Right lobe of liver (tissue), 6 donors: Measurements from ENCODE around the gene TRAFD1. TPM values are rescaled to one million over a fixed set of nuclear protein-coding genes. Genes with fewer than 3 reads are reported as not detected.

Experiments used
- ATAC-seq, 4 donors: fragments of 200-7000 bp; cut with Tn5 transposase; one replicate each; pipeline ENCODE4 v1.9.1; 2020; ENCODE audit warnings: mild to moderate bottlenecking in 4 of 4, moderate library complexity in 4 of 4
- DNase-seq, 3 donors: peaks; one replicate each; pipeline ENCODE4 v3.0.0-alpha.2; 2020
- H3K27ac ChIP-seq, 3 donors: fragments of 200-600 bp; one replicate each; pipeline ENCODE4 v1.8.0; 2022
- H3K27me3 ChIP-seq, 2 donors: fragments of 200-600 bp; one replicate each; pipeline ENCODE4 v1.8.0; 2022
- H3K36me3 ChIP-seq, 4 donors: fragments of 200-600 bp; sonication (generic) in 1 of 4; one replicate each; pipeline versions ENCODE4 v1.5.1 to v1.8.0; 2017 to 2022; ENCODE audit warnings: control low read depth in 1 of 4
- H3K4me1 ChIP-seq, 4 donors: fragments of 200-600 bp; sonication (generic) in 1 of 4; one replicate each; pipeline versions ENCODE4 v1.5.1 to v1.8.0; 2017 to 2022; ENCODE audit warnings: control low read depth in 1 of 4
- H3K4me3 ChIP-seq, 3 donors: fragments of 200-600 bp; one replicate each; pipeline ENCODE4 v1.8.0; 2022
- H3K9me3 ChIP-seq, 4 donors: fragments of 200-600 bp; sonication (generic) in 1 of 4; one replicate each; pipeline versions ENCODE4 v1.5.1 to v1.8.0; 2017 to 2022; ENCODE audit warnings: control low read depth in 1 of 4
- POLR2A ChIP-seq: fragments of 450-650 bp; IDR thresholded peaks from one replicate; pipeline ENCODE4 v1.6.1; 2017; ENCODE audit warnings: antibody characterized with exemption, mild to moderate bottlenecking
- WGBS: methylation state at CpG from one replicate; pipeline ENCODE4 v1.1.6; 2018; ENCODE audit warnings: low coverage, low lambda C conversion rate; ENCODE audit not compliant: insufficient coverage; ENCODE audit errors: missing lambda C conversion rate; 5-methylcytosine and 5-hydroxymethylcytosine counted together
- intact Hi-C, 2 donors: fragments of 100-400 bp; cut with DNase I; formaldehyde crosslinking; loops; one replicate each; pipeline versions ENCODE4 v1.11.2 to v1.14.1; 2022
- total RNA-seq, 6 experiments: library from RNA; depleted of rRNA in 2 of 6; stranded (reverse); fragments of >200 nt in 2 of 6; fragmentation: NEBNext Ultra II Directional in 3 of 6; extraction: Animal tissue kit (Norgen Biotek cat#: 25700) in 3 of 6; gene quantifications; one replicate each; pipeline versions ENCODE4 v1.1.0 to v1.2.4, GENCODE V29; 2016 to 2023
- TF ChIP-seq, protein P1 (sequence below), 4 donors: fragments of 200-600 bp in 3 of 4; fragments of 450-650 bp in 1 of 4; IDR thresholded peaks; one replicate each; pipeline versions ENCODE4 v1.5.1 to v1.8.0; 2016 to 2022; ENCODE audit warnings: antibody characterized with exemption in 4 of 4, mild to moderate bottlenecking in 2 of 4
- donor health status: DM: no; HTN: yes; CAD: no.
- donor health status: DM: no; HTN: no; CAD: no.
- donor health status: DM: no; HTN: no; CAD: no.
- donor health status: DM: no; HTN: yes; CAD: no.
- donor health status: DM: no; HTN: yes; CAD: no.

The TRAFD1 gene
- total RNA-seq, 6 experiments from 2014 or later: 6.3 to 14.9 (median 10.3) TPM

DNA sequence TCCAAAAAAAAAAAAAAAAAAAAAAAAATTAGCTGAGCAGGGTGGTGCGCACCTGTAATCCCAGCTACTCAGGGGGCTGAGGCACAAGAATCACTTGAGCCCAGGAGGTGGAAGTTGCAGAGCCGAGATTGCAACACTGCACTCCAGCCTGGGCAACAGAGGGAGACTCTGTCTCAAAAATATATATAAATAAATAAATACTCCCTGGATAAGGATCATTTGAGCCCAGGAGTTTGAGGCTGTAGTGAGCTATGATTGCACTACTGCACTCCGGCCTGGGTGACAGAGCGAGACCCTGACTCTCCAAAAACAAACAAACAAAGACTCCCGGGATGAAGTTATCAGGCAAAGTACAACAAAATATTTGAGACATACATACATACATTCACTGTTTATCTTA, 13.4 kb upstream of the TRAFD1 start:
- Histone ChIP-seq H3K27ac (no peak overlapping the region), H3K4me1 (peaks cover 0 to 17% (median 3%) of the 10 kb centered on the region in 4 donors), H3K36me3 (no peaks in the 10 kb centered on the region), H3K27me3 (no peaks in the 10 kb centered on the region), H3K4me3 (no peak overlapping the region), H3K9me3 (no peaks in the 10 kb centered on the region)
- DNase-seq: no peak
- no peak for ATAC-seq
- WGBS: 73% methylated on average over 5 of the region's 5 CpGs
- intact Hi-C loops: no loop called here
- TF ChIP-seq, protein P1, sequence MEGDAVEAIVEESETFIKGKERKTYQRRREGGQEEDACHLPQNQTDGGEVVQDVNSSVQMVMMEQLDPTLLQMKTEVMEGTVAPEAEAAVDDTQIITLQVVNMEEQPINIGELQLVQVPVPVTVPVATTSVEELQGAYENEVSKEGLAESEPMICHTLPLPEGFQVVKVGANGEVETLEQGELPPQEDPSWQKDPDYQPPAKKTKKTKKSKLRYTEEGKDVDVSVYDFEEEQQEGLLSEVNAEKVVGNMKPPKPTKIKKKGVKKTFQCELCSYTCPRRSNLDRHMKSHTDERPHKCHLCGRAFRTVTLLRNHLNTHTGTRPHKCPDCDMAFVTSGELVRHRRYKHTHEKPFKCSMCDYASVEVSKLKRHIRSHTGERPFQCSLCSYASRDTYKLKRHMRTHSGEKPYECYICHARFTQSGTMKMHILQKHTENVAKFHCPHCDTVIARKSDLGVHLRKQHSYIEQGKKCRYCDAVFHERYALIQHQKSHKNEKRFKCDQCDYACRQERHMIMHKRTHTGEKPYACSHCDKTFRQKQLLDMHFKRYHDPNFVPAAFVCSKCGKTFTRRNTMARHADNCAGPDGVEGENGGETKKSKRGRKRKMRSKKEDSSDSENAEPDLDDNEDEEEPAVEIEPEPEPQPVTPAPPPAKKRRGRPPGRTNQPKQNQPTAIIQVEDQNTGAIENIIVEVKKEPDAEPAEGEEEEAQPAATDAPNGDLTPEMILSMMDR (IDR thresholded peaks at IDR 0.05): no peak
- TF ChIP-seq POLR2A: no peak

- no peaks in the 10 kb centered on the region for H3K9me3 ChIP-seq
- no peaks in the 10 kb centered on the region for H3K27me3 ChIP-seq
- H3K27ac ChIP-seq: no peak overlapping the region
- H3K36me3 ChIP-seq: no peaks in the 10 kb centered on the region
- peaks cover 0 to 13% (median under 1%) of the 10 kb centered on the region in 4 donors for H3K4me1 ChIP-seq
- WGBS: 94% methylated on average over 2 of the region's 6 CpGs
- DNase-seq (peak in 1 of 3 donors; percentile 33), ATAC-seq (no peak)
- TF ChIP-seq, protein P1 (IDR thresholded peaks at IDR 0.05): no peak
- TF ChIP-seq POLR2A: no peak
- intact Hi-C loops: no loop called here
- H3K4me3 ChIP-seq: no peak overlapping the region
These were observed 12.8 kb upstream of the TRAFD1 start for GRCh38 chr12:112112409-112113133.

DNA sequence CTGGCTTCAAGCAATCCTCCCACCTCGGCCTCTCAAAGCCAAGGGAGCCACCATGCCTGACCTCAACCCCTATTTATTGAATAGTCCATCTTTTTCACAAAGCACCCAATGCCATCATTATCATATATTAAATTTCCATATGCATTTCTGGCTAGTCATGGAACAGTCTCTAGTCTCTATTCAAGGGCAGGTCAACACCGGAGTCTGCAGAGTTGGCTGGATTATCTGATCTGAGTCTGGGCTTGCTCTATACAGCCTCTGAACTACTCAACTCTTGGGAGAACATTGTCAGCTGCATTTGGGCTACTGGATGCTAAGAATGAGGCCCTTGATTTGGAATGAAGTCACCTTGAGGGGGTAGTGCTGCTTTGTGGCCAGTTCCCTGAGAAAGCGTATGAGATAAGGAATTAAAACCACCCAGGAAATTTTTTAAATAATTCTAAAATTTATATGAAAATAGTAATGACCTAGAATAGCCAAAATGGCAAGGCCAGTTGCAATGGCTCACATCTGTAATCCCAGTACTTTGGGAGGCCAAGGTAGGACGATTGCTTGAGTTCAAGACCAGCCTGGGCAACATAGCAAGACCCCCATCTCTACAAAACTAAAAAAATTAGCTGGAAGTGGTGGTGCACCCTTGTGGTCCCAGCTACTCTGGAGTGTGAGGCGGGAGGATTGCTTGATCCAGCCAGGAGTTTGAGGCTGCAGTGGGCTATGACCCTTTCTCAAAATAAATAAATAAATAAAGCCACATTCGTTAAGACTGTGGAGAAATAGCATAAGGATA, 9.9 kb upstream of the TRAFD1 start:
- Histone ChIP-seq H3K9me3 (no peaks in the 10 kb centered on the region), H3K4me1 (peaks cover 0 to 7% (median 0%) of the 10 kb centered on the region in 4 donors), H3K4me3 (no peak overlapping the region), H3K27ac (no peak overlapping the region), H3K36me3 (no peaks in the 10 kb centered on the region), H3K27me3 (no peaks in the 10 kb centered on the region)
- TF ChIP-seq, protein P1 (IDR thresholded peaks at IDR 0.05): no peak
- TF ChIP-seq POLR2A: no peak
- WGBS: 87% methylated on average over 6 of the region's 6 CpGs
- DNase-seq (peak in 1 of 3 donors; percentile 28), ATAC-seq (no peak)
- intact Hi-C loops: no loop called here

DNA sequence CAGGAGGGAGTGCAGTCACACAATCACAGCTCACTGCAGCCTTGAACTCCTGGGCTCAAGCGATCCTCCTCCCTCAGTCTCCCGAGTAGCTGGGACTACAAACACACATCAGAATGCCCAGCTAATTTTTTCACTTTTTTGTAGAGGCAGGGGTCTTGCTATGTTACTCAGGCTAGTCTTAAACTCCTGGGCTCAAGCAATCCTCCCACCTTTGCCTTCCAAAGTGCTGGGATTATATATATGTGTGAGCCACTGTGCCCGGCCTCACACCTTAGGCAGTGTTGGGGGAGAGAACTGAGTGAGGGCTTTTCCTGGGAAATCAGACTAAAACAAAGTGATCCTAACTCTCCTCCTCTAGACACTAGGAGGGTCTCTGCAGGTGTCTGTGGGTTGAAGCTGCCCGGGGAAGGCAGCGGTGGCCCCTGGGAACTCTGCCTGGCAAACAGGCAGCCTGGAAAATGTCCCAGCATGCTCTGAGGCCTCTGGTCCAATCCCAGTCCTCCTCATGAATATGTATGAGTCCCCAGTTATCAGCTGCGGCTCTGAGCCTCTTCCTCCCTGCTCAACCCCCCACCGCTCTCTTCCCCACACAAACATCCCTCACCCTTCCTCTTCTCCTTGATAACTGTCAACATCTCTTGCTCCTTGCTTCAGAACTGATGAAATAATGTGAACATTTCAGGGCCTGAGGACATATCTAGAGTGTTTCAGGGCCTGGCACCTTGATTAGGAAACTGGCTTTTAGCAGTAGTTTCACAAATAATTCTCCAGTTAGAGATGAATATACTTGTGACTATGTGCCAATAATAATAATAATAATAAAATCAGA, 8.9 kb upstream of the TRAFD1 start:
- TF ChIP-seq POLR2A: no peak
- TF ChIP-seq, protein P1 (IDR thresholded peaks at IDR 0.05): no peak
- peak overlapping the region in 1 of 3 donors; percentile 12 for H3K4me3 ChIP-seq
- 58% methylated on average over 7 of the region's 7 CpGs for WGBS

More for the DNA sequence above, 8.9 kb upstream of the TRAFD1 start:
- intact Hi-C loops: no loop called here
- Histone ChIP-seq H3K36me3 (no peaks in the 10 kb centered on the region), H3K9me3 (no peaks in the 10 kb centered on the region), H3K27me3 (no peaks in the 10 kb centered on the region), H3K27ac (peak overlapping the region in 2 of 3 donors; percentile 23 to 45), H3K4me1 (peaks cover 0 to 7% (median 0%) of the 10 kb centered on the region in 4 donors)
- DNase-seq (peak; percentile 57 to 75 (median 71)), ATAC-seq (peak; percentile 96 to 99 (median 96))
